Fibroblast of mammary gland (primary cell): ENCODE results near the gene CFHR2.
"Not testable (repeated sequence)": the region's sequence is repeated elsewhere in the genome, so short reads cannot be mapped to it uniquely, and the experiment has no call there.

Experiments
- DNase-seq: peaks from one replicate; pipeline ENCODE4 v3.0.0-alpha.2; 2010; ENCODE audit warnings: low read depth
- H3K4me3 ChIP-seq: 2 replicates; pipeline ENCODE4 v1.5.1; 2011; ENCODE audit warnings: low read depth, mild to moderate bottlenecking, low read length, moderate library complexity; ENCODE audit not compliant: control insufficient read depth
- CTCF ChIP-seq: conservative IDR thresholded peaks from 2 replicates; pipeline ENCODE4 v1.5.1; 2011; ENCODE audit warnings: low read depth, low read length, inconsistent platforms; ENCODE audit not compliant: control insufficient read depth, insufficient read depth

The CFHR2 gene

GRCh38 chr1:196980859-196981258, 37.3 kb downstream of the CFHR2 start:
- DNase-seq = no peak
- no peak overlapping the region for H3K4me3 ChIP-seq
- TF ChIP-seq CTCF = no peak

GRCh38 chr1:196982247-196982646, 38.7 kb downstream of the CFHR2 start:
- H3K4me3 ChIP-seq, DNase-seq: not testable (repeated sequence)

GRCh38 chr1:196991919-196992651, 48.5 kb downstream of the CFHR2 start:
- not testable (repeated sequence) for DNase-seq, H3K4me3 ChIP-seq

- DNase-seq = no peak
- TF ChIP-seq CTCF = no peak
- H3K4me3 ChIP-seq = no peak overlapping the region
Observed at GRCh38 chr1:196993916-196994315, 50.4 kb downstream of the CFHR2 start.

- no peak overlapping the region for H3K4me3 ChIP-seq
- DNase-seq = peak; percentile 90
- TF ChIP-seq CTCF = peak; percentile 9
Observed at GRCh38 chr1:196997423-196997822, 53.9 kb downstream of the CFHR2 start.

GRCh38 chr1:197001828-197002227, 58.3 kb downstream of the CFHR2 start:
- no peak for DNase-seq
- no peak overlapping the region for H3K4me3 ChIP-seq

GRCh38 chr1:197003132-197003531, 59.6 kb downstream of the CFHR2 start:
- DNase-seq = no peak
- no peak for TF ChIP-seq CTCF
- H3K4me3 ChIP-seq = no peak overlapping the region

More at GRCh38 chr1:197001828-197002227, 58.3 kb downstream of the CFHR2 start:
- no peak for TF ChIP-seq CTCF

- TF ChIP-seq CTCF = no peak
- no peak overlapping the region for H3K4me3 ChIP-seq
- no peak for DNase-seq
Observed at GRCh38 chr1:197008861-197009260, 65.3 kb downstream of the CFHR2 start.
